H9 (cell line): ENCODE data around the gene SCO2. TPM values are rescaled to one million over a fixed set of nuclear protein-coding genes. Genes with fewer than 3 reads are reported as not detected.
A peak's percentile ranks its signal among the peaks of the same experiment; 100 is the strongest.

Source experiments
- DNase-seq: peaks from one replicate; pipeline ENCODE4 v3.0.0-alpha.2; 2017
- H2AFZ ChIP-seq: one replicate; pipeline ENCODE4 v1.6.1; 2013; ENCODE audit warnings: mild to moderate bottlenecking, low read length, control low read depth, moderate library complexity
- H2AK5ac ChIP-seq: 2 replicates; pipeline ENCODE4 v1.6.1; 2013; ENCODE audit warnings: low read length, control low read depth, mixed read lengths; ENCODE audit not compliant: insufficient read length
- H2BK120ac ChIP-seq: one replicate; pipeline ENCODE4 v1.6.1; 2013; ENCODE audit warnings: low read depth, mild to moderate bottlenecking, low read length, control low read depth, inconsistent platforms; ENCODE audit not compliant: poor library complexity, severe bottlenecking
- H2BK12ac ChIP-seq: 2 replicates; pipeline ENCODE4 v1.6.1; 2013; ENCODE audit warnings: low read length, control low read depth, mixed read lengths, low read depth; ENCODE audit not compliant: insufficient read length
- H2BK15ac ChIP-seq: 2 replicates; pipeline ENCODE4 v1.6.1; 2013; ENCODE audit warnings: low read depth, low read length, control low read depth
- H2BK20ac ChIP-seq: one replicate; pipeline ENCODE4 v1.6.1; 2013; ENCODE audit warnings: low read depth, mild to moderate bottlenecking, low read length, control low read depth, inconsistent platforms; ENCODE audit not compliant: poor library complexity, severe bottlenecking
- H2BK5ac ChIP-seq: 2 replicates; pipeline ENCODE4 v1.6.1; 2013; ENCODE audit warnings: low read length, control low read depth, mixed read lengths; ENCODE audit not compliant: insufficient read length
- H3K14ac ChIP-seq: 2 replicates; pipeline ENCODE4 v1.6.1; 2013; ENCODE audit warnings: low read length, control low read depth; ENCODE audit not compliant: insufficient read depth
- H3K18ac ChIP-seq: 2 replicates; pipeline ENCODE4 v1.6.1; 2013; ENCODE audit warnings: low read depth, mild to moderate bottlenecking, mixed read lengths, low read length, control low read depth; ENCODE audit not compliant: insufficient read length
- H3K23ac ChIP-seq: 2 replicates; pipeline ENCODE4 v1.6.1; 2013; ENCODE audit warnings: low read length, control low read depth, mixed read lengths, low read depth; ENCODE audit not compliant: insufficient read length
- H3K23me2 ChIP-seq: 2 replicates; pipeline ENCODE4 v1.6.1; 2013; ENCODE audit warnings: low read depth, mild to moderate bottlenecking, mixed read lengths, low read length, control low read depth; ENCODE audit not compliant: insufficient read length, poor library complexity, severe bottlenecking
- H3K27ac ChIP-seq: 2 replicates; pipeline ENCODE4 v1.5.1; 2013; ENCODE audit warnings: low read length, control low read depth, mixed read lengths, low read depth; ENCODE audit not compliant: insufficient read length
- H3K27me3 ChIP-seq: 2 replicates; pipeline ENCODE4 v1.6.1; 2013; ENCODE audit warnings: low read length, control low read depth, inconsistent platforms; ENCODE audit not compliant: insufficient read depth
- H3K4ac ChIP-seq: 2 replicates; pipeline ENCODE4 v1.6.1; 2013; ENCODE audit warnings: low read depth, mild to moderate bottlenecking, control low read depth, inconsistent platforms, low read length, moderate library complexity
- H3K4me1 ChIP-seq: 2 replicates; pipeline ENCODE4 v1.6.1; 2013; ENCODE audit warnings: low read length, control low read depth, inconsistent platforms; ENCODE audit not compliant: insufficient read depth
- H3K4me2 ChIP-seq: 2 replicates; pipeline ENCODE4 v1.6.1; 2013; ENCODE audit warnings: low read length, control low read depth, mixed read lengths; ENCODE audit not compliant: insufficient read length, insufficient read depth
- H3K56ac ChIP-seq: 2 replicates; pipeline ENCODE4 v1.6.1; 2013; ENCODE audit warnings: low read depth, mild to moderate bottlenecking, mixed read lengths, low read length, control low read depth; ENCODE audit not compliant: insufficient read length
- H3K79me1 ChIP-seq: 2 replicates; pipeline ENCODE4 v1.6.1; 2013; ENCODE audit warnings: low read depth, mild to moderate bottlenecking, moderate library complexity, low read length, control low read depth, inconsistent platforms; ENCODE audit not compliant: insufficient read depth, poor library complexity, severe bottlenecking
- H3K79me2 ChIP-seq: 2 replicates; pipeline ENCODE4 v1.6.1; 2013; ENCODE audit warnings: low read length, control low read depth, inconsistent platforms; ENCODE audit not compliant: insufficient read depth
- H3K9ac ChIP-seq: 2 replicates; pipeline ENCODE4 v1.6.1; 2013; ENCODE audit warnings: low read length, control low read depth, mixed read lengths; ENCODE audit not compliant: insufficient read length; ENCODE audit errors: extremely low read depth
- H3K9me3 ChIP-seq: one replicate; pipeline ENCODE4 v1.6.1; 2013; ENCODE audit warnings: low read depth, low read length, inconsistent platforms; ENCODE audit not compliant: control insufficient read depth
- H3T11ph ChIP-seq: one replicate; pipeline ENCODE4 v1.6.1; 2013; ENCODE audit warnings: mild to moderate bottlenecking, low read length, control low read depth, inconsistent platforms
- H4K20me1 ChIP-seq: one replicate; pipeline ENCODE4 v1.6.1; 2013; ENCODE audit not compliant: control insufficient read depth, insufficient read length, insufficient read depth
- H4K5ac ChIP-seq: 2 replicates; pipeline ENCODE4 v1.6.1; 2013; ENCODE audit warnings: low read depth, mild to moderate bottlenecking, mixed read lengths, low read length, control low read depth; ENCODE audit not compliant: insufficient read length
- H4K8ac ChIP-seq: replicated peaks from 2 replicates; pipeline ENCODE4 v1.6.1; 2013; ENCODE audit warnings: low read length, control low read depth, mixed read lengths, low read depth; ENCODE audit not compliant: insufficient read length
- H4K91ac ChIP-seq: 2 replicates; pipeline ENCODE4 v1.6.1; 2013; ENCODE audit warnings: low read depth, mild to moderate bottlenecking, moderate library complexity, mixed read lengths, low read length, control low read depth; ENCODE audit not compliant: insufficient read length
- H3K27ac Mint-ChIP-seq, 3 experiments: 2 replicates in 2 of 3; 3 replicates in 1 of 3; pipeline ENCODE4 v1.8.0; 2020 to 2021; ENCODE audit warnings: mixed read lengths in 3 of 3, mild to moderate bottlenecking in 1 of 3, moderate library complexity in 1 of 3
- H3K27me3 Mint-ChIP-seq: 2 replicates; pipeline ENCODE4 v1.8.0; 2021; ENCODE audit warnings: low read depth, mild to moderate bottlenecking, moderate library complexity, mixed read lengths
- H3K36me3 Mint-ChIP-seq, 3 experiments: 2 replicates in 2 of 3; 3 replicates in 1 of 3; pipeline ENCODE4 v1.8.0; 2020 to 2021; ENCODE audit warnings: low read depth in 3 of 3, mixed read lengths in 3 of 3; ENCODE audit not compliant: insufficient read depth in 1 of 3
- H3K4me1 Mint-ChIP-seq, 2 experiments: 2 replicates each; pipeline ENCODE4 v1.8.0; 2020; ENCODE audit warnings: mixed read lengths in 2 of 2
- H3K4me3 Mint-ChIP-seq, 2 experiments: 2 replicates in 1 of 2; 3 replicates in 1 of 2; pipeline ENCODE4 v1.8.0; 2020 to 2021; ENCODE audit warnings: mild to moderate bottlenecking in 2 of 2, mixed read lengths in 2 of 2, moderate library complexity in 1 of 2
- H3K9me3 Mint-ChIP-seq, 2 experiments: 2 replicates in 1 of 2; 3 replicates in 1 of 2; pipeline ENCODE4 v1.8.0; 2020; ENCODE audit warnings: mild to moderate bottlenecking in 2 of 2, mixed read lengths in 2 of 2, moderate library complexity in 1 of 2
- CTCF ChIP-seq: fragments of 200-600 bp; sonication (generic); conservative IDR thresholded peaks from 3 replicates; pipeline ENCODE4 v1.8.0; 2021; ENCODE audit warnings: antibody characterized with exemption, mild to moderate bottlenecking
- WGBS: extraction: QIAGEN DNeasy Blood & Tissue Kit; methylation state at CpG from one replicate; pipeline ENCODE4 v1.1.7; 2013; ENCODE audit warnings: missing lambda C conversion rate, low lambda C conversion rate, mixed read lengths; ENCODE audit not compliant: insufficient read length; ENCODE audit errors: extremely low coverage; 5-methylcytosine and 5-hydroxymethylcytosine counted together
- total RNA-seq: library from RNA; stranded (reverse); gene quantifications from 2 replicates; pipeline ENCODE4 v1.2.1, GENCODE V29; 2021

SCO2 gene
- total RNA-seq, 1 experiment from 2014 or later = 3.3 TPM

- no peak overlapping the region for H3K4me2 ChIP-seq
- H2BK15ac ChIP-seq = no peak overlapping the region
- no peaks in the 10 kb centered on the region for H3K27me3 ChIP-seq
- no peak overlapping the region for H2BK12ac ChIP-seq
- H3K18ac ChIP-seq = no peak overlapping the region
- no CpG with 5 or more reads among the region's 26 CpGs for WGBS
- H3K4ac ChIP-seq = no peak overlapping the region
- no peak overlapping the region for H2BK5ac ChIP-seq
- peaks cover 0 to 3% (median 0%) of the 10 kb centered on the region in 3 experiments; a peak in 2 of 7 replicates for H3K36me3 Mint-ChIP-seq
- no peak overlapping the region for H2BK120ac ChIP-seq
- no peak overlapping the region for H2AK5ac ChIP-seq
- no peak overlapping the region for H3K4me3 Mint-ChIP-seq
- H3T11ph ChIP-seq = no peak overlapping the region
- no peak overlapping the region for H3K23ac ChIP-seq
- 0 out of 3 replicates have a peak, but pooled peaks have one; percentile 18 for TF ChIP-seq CTCF
- no peak overlapping the region for H3K27ac ChIP-seq
- H3K56ac ChIP-seq = no peak overlapping the region
- peaks cover 10% of the 10 kb centered on the region for H3K23me2 ChIP-seq
- H3K27me3 Mint-ChIP-seq = no peaks in the 10 kb centered on the region
- H3K27ac Mint-ChIP-seq = no peak overlapping the region
- no peak overlapping the region for H3K9ac ChIP-seq
- H2AFZ ChIP-seq = no peak overlapping the region
- H3K4me1 Mint-ChIP-seq = peaks cover 2 to 5% of the 10 kb centered on the region in 2 experiments
- H3K9me3 Mint-ChIP-seq = no peaks in the 10 kb centered on the region
- H4K5ac ChIP-seq = no peak overlapping the region
- H3K79me1 ChIP-seq = peaks cover under 1% of the 10 kb centered on the region
- no peak overlapping the region for H4K8ac ChIP-seq
- no peaks in the 10 kb centered on the region for H3K9me3 ChIP-seq
- no peak overlapping the region for H3K14ac ChIP-seq
- H3K4me1 ChIP-seq = no peaks in the 10 kb centered on the region
- peak; percentile 34 for DNase-seq
- no peak overlapping the region for H4K91ac ChIP-seq
- no peaks in the 10 kb centered on the region for H4K20me1 ChIP-seq
- peaks cover under 1% of the 10 kb centered on the region; the same call in 1 of the 2 replicates for H3K79me2 ChIP-seq
- H2BK20ac ChIP-seq = no peak overlapping the region
These were observed 21.8 kb downstream of the SCO2 start for GRCh38 chr22:50503475-50504145.
